ENCODE measurements around the gene GCG. TPM values are rescaled to one million over a fixed set of nuclear protein-coding genes. Genes with fewer than 3 reads are reported as not detected.

Gene GCG
- total RNA-seq, 1 donor from 2014 or later: 128 TPM

GRCh38 chr2:162166745-162167144 is 14.7 kb upstream of the GCG start:
- Mint-ChIP-seq H3K27me3 (peaks cover 11% of the 10 kb centered on the region), H3K36me3 (ENCODE audit: insufficient read depth) (no peaks in the 10 kb centered on the region), H3K4me3 (ENCODE audit: low read depth) (no peak overlapping the region), H3K27ac (no peak overlapping the region), H3K9me3 (ENCODE audit: low read depth) (no peaks in the 10 kb centered on the region), H3K4me1 (ENCODE audit: low read depth) (no peaks in the 10 kb centered on the region)
- DNase-seq (ENCODE audit: low spot score, unreplicated experiment): no peak
- no peak for TF ChIP-seq CTCF (IDR thresholded peaks at IDR 0.05; ENCODE audit: unreplicated experiment)

- Mint-ChIP-seq H3K27ac (no peak overlapping the region), H3K27me3 (peaks cover 11% of the 10 kb centered on the region), H3K4me3 (ENCODE audit: low read depth) (no peak overlapping the region), H3K36me3 (ENCODE audit: insufficient read depth) (no peaks in the 10 kb centered on the region), H3K4me1 (ENCODE audit: low read depth) (no peaks in the 10 kb centered on the region), H3K9me3 (ENCODE audit: low read depth) (no peaks in the 10 kb centered on the region)
- no peak for TF ChIP-seq CTCF (IDR thresholded peaks at IDR 0.05; ENCODE audit: unreplicated experiment)
- no peak for DNase-seq (ENCODE audit: low spot score, unreplicated experiment)
These were observed 14.1 kb upstream of the GCG start for GRCh38 chr2:162166174-162166573.

GRCh38 chr2:162164802-162165201 is 12.8 kb upstream of the GCG start:
- TF ChIP-seq CTCF (IDR thresholded peaks at IDR 0.05; ENCODE audit: unreplicated experiment): no peak
- Mint-ChIP-seq H3K4me1 (ENCODE audit: low read depth) (no peaks in the 10 kb centered on the region), H3K36me3 (ENCODE audit: insufficient read depth) (no peaks in the 10 kb centered on the region), H3K9me3 (ENCODE audit: low read depth) (no peaks in the 10 kb centered on the region), H3K4me3 (ENCODE audit: low read depth) (no peak overlapping the region), H3K27ac (no peak overlapping the region), H3K27me3 (peaks cover 11% of the 10 kb centered on the region)
- no peak for DNase-seq (ENCODE audit: low spot score, unreplicated experiment)

GRCh38 chr2:162159446-162159845 is 7.4 kb upstream of the GCG start:
- Mint-ChIP-seq H3K27ac (no peak overlapping the region), H3K27me3 (peaks cover 5% of the 10 kb centered on the region), H3K4me1 (ENCODE audit: low read depth) (no peaks in the 10 kb centered on the region), H3K9me3 (ENCODE audit: low read depth) (no peaks in the 10 kb centered on the region), H3K36me3 (ENCODE audit: insufficient read depth) (no peaks in the 10 kb centered on the region), H3K4me3 (ENCODE audit: low read depth) (no peak overlapping the region)
- DNase-seq (ENCODE audit: low spot score, unreplicated experiment): no peak
- no peak for TF ChIP-seq CTCF (IDR thresholded peaks at IDR 0.05; ENCODE audit: unreplicated experiment)

- Mint-ChIP-seq H3K4me3 (ENCODE audit: low read depth) (no peak overlapping the region), H3K36me3 (ENCODE audit: insufficient read depth) (no peaks in the 10 kb centered on the region), H3K27me3 (peaks cover 22% of the 10 kb centered on the region), H3K4me1 (ENCODE audit: low read depth) (no peaks in the 10 kb centered on the region), H3K9me3 (ENCODE audit: low read depth) (no peaks in the 10 kb centered on the region), H3K27ac (no peak overlapping the region)
- TF ChIP-seq CTCF (IDR thresholded peaks at IDR 0.05; ENCODE audit: unreplicated experiment): no peak
- no peak for DNase-seq (ENCODE audit: low spot score, unreplicated experiment)
These were observed 4.1 kb upstream of the GCG start for GRCh38 chr2:162156149-162156548.

All from progenitor cell of endocrine pancreas (in vitro differentiated cells).